ENCODE measurements around the gene SLC36A3. TPM values are rescaled to one million over a fixed set of nuclear protein-coding genes. Genes with fewer than 3 reads are reported as not detected.

Gene SLC36A3
- total RNA-seq, 1 donor from 2014 or later = not detected

- no peak for DNase-seq (ENCODE audit: low read depth)
- no peak for TF ChIP-seq CTCF (IDR thresholded peaks at IDR 0.05; ENCODE audit: insufficient read depth, low read length, poor library complexity, severe bottlenecking)
- H3K27me3 ChIP-seq (ENCODE audit: control insufficient read depth, insufficient read depth, low read length) = peaks cover 5% of the 10 kb centered on the region
- H3K4me3 ChIP-seq (ENCODE audit: low read depth, low read length) = no peak overlapping the region
- no peaks in the 10 kb centered on the region for H3K36me3 ChIP-seq (ENCODE audit: control insufficient read depth, insufficient read depth, low read length)
These were observed 5.3 kb downstream of the SLC36A3 start for GRCh38 chr5:151298063-151298855.

GRCh38 chr5:151296974-151297373 is 6.6 kb downstream of the SLC36A3 start:
- Histone ChIP-seq H3K27me3 (ENCODE audit: control insufficient read depth, insufficient read depth, low read length) (peaks cover 5% of the 10 kb centered on the region), H3K36me3 (ENCODE audit: control insufficient read depth, insufficient read depth, low read length) (no peaks in the 10 kb centered on the region), H3K4me3 (ENCODE audit: low read depth, low read length) (no peak overlapping the region)
- no peak for TF ChIP-seq CTCF (IDR thresholded peaks at IDR 0.05; ENCODE audit: insufficient read depth, low read length, poor library complexity, severe bottlenecking)
- DNase-seq (ENCODE audit: low read depth) = no peak

- no peak for TF ChIP-seq CTCF (IDR thresholded peaks at IDR 0.05; ENCODE audit: insufficient read depth, low read length, poor library complexity, severe bottlenecking)
- H3K27me3 ChIP-seq (ENCODE audit: control insufficient read depth, insufficient read depth, low read length) = peaks cover 5% of the 10 kb centered on the region
- no peaks in the 10 kb centered on the region for H3K36me3 ChIP-seq (ENCODE audit: control insufficient read depth, insufficient read depth, low read length)
- DNase-seq (ENCODE audit: low read depth) = no peak
- H3K4me3 ChIP-seq (ENCODE audit: low read depth, low read length) = no peak overlapping the region
These were observed 7.1 kb downstream of the SLC36A3 start for GRCh38 chr5:151296478-151296830.

DNA sequence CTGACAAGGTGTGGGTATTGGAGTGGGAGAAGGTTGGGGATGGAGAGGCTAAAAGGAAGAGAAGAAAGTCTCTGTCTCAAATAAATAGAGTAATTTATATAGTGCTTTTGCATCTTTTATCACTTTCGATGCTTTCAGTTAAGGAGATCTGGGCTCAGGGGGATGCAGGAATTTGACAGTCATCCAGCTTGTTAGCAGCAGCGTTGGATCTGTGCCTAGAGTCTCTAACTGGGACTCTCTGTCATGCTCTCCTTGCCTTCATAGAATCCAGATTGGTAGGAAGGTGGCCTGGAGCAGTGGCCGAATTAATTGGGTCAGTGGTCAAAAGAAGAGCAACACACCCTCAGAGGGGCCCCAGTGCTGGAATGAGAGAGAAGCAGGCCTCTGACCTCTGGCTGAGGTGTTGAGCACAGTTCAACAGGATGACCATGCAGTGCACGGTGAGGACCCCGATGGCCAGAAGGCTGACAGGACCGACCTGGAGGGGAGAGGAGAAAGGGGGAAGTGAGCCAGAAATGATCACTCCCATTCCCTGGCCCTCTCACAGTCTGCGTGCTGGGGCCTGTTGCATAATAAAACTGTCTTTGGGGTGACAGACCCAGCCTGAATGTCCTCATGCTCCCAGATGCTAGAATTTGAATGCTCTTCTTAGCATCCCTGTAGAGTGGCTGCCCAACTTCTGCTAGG is 7.6 kb downstream of the SLC36A3 start:
- DNase-seq (ENCODE audit: low read depth) = no peak
- H3K4me3 ChIP-seq (ENCODE audit: low read depth, low read length) = no peak overlapping the region
- H3K36me3 ChIP-seq (ENCODE audit: control insufficient read depth, insufficient read depth, low read length) = no peaks in the 10 kb centered on the region
- peaks cover 2% of the 10 kb centered on the region for H3K27me3 ChIP-seq (ENCODE audit: control insufficient read depth, insufficient read depth, low read length)
- no peak for TF ChIP-seq CTCF (IDR thresholded peaks at IDR 0.05; ENCODE audit: insufficient read depth, low read length, poor library complexity, severe bottlenecking)

GRCh38 chr5:151295138-151295537 is 8.4 kb downstream of the SLC36A3 start:
- Histone ChIP-seq H3K4me3 (ENCODE audit: low read depth, low read length) (no peak overlapping the region), H3K27me3 (ENCODE audit: control insufficient read depth, insufficient read depth, low read length) (peaks cover 2% of the 10 kb centered on the region), H3K36me3 (ENCODE audit: control insufficient read depth, insufficient read depth, low read length) (no peaks in the 10 kb centered on the region)
- no peak for DNase-seq (ENCODE audit: low read depth)
- TF ChIP-seq CTCF (IDR thresholded peaks at IDR 0.05; ENCODE audit: insufficient read depth, low read length, poor library complexity, severe bottlenecking) = no peak

All from kidney epithelial cell (primary cell).